HFFc6 (cell line): ENCODE data around the gene CHMP6. TPM values are rescaled to one million over a fixed set of nuclear protein-coding genes. Genes with fewer than 3 reads are reported as not detected.

Experiments used
- DNase-seq: peaks from one replicate; pipeline ENCODE4 v3.0.0-alpha.2; 2018
- H3K27ac Mint-ChIP-seq: 2 replicates; pipeline ENCODE4 v1.8.0; 2020; ENCODE audit warnings: mild to moderate bottlenecking, mixed read lengths
- H3K27me3 Mint-ChIP-seq: 2 replicates; pipeline ENCODE4 v1.8.0; 2021; ENCODE audit warnings: mild to moderate bottlenecking, moderate library complexity, mixed read lengths; ENCODE audit not compliant: insufficient read depth
- H3K36me3 Mint-ChIP-seq: 2 replicates; pipeline ENCODE4 v1.8.0; 2021; ENCODE audit warnings: low read depth, mixed read lengths
- H3K4me1 Mint-ChIP-seq: 2 replicates; pipeline ENCODE4 v1.8.0; 2020; ENCODE audit warnings: low read depth, mixed read lengths
- H3K4me3 Mint-ChIP-seq: 2 replicates; pipeline ENCODE4 v1.8.0; 2020; ENCODE audit warnings: mild to moderate bottlenecking, moderate library complexity, mixed read lengths
- H3K9me3 Mint-ChIP-seq: 2 replicates; pipeline ENCODE4 v1.8.0; 2020; ENCODE audit warnings: mild to moderate bottlenecking, mixed read lengths
- CTCF ChIP-seq: fragments of 200-600 bp; sonication (generic); IDR thresholded peaks from 2 replicates; pipeline ENCODE4 v1.5.0; 2021; ENCODE audit warnings: antibody characterized with exemption, mild to moderate bottlenecking
- total RNA-seq, 6 experiments: library from RNA; stranded (reverse); fragmentation: NEBNext Ultra II Directional; extraction: Animal tissue kit (Norgen Biotek cat#: 25700); gene quantifications; 2 replicates in 1 of 6; 3 replicates in 5 of 6; pipeline ENCODE4 v1.2.3, GENCODE V29; 2021

The CHMP6 gene
- total RNA-seq, 6 experiments from 2014 or later: 27.6 to 38.5 (median 31.5) TPM

DNA sequence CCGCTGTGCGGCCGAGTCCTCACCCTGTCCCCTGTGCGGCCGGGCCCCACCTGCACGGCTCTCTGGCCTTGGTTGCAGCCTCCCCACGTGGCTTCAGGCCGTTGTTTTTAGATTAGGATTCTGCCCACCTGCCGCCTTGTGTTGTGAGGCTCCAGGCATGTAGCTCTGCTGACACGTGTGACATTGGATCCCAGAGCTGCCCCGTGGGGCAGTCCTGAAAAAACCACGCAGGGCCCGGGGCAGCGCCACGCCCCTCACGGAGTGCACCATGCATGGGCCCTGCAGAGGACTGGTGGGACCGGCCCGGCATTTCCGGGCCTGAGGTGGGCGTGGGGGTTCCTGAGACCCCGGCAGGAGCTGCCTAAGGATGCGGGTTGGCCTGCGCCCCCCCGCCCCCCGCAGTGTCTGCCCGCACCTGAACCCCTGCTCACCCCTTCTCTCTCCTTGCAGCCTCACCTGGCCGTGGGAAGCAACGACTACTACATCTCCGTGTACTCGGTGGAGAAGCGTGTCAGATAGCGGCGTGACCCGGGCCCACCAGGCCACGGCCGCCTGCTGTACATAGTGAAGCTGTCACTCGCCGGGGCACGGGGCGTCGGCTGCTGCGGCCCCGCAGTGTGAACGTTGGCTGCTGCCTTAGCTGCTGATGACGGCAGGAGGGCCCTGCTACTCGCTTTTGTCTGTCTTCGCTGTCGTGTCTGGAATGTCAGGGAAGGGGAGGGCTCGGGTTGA lies 27.7 kb upstream of the CHMP6 start:
- Mint-ChIP-seq H3K27me3 (peaks cover 11% of the 10 kb centered on the region), H3K4me3 (no peak overlapping the region), H3K27ac (no peak overlapping the region), H3K9me3 (no peaks in the 10 kb centered on the region), H3K4me1 (peaks cover 17% of the 10 kb centered on the region), H3K36me3 (peaks cover 15% of the 10 kb centered on the region)
- TF ChIP-seq CTCF: no peak
- no peak for DNase-seq

GRCh38 chr17:80964544-80964856 lies 27.1 kb upstream of the CHMP6 start:
- no peak for TF ChIP-seq CTCF
- peaks cover 12% of the 10 kb centered on the region for H3K4me1 Mint-ChIP-seq
- H3K36me3 Mint-ChIP-seq: peaks cover 15% of the 10 kb centered on the region
- no peak for DNase-seq
- no peak overlapping the region for H3K27ac Mint-ChIP-seq
- H3K27me3 Mint-ChIP-seq: peaks cover 11% of the 10 kb centered on the region
- no peaks in the 10 kb centered on the region for H3K9me3 Mint-ChIP-seq
- no peak overlapping the region for H3K4me3 Mint-ChIP-seq

- Mint-ChIP-seq H3K4me3 (no peak overlapping the region), H3K36me3 (peaks cover 15% of the 10 kb centered on the region), H3K9me3 (no peaks in the 10 kb centered on the region), H3K27ac (no peak overlapping the region), H3K4me1 (peaks cover 9% of the 10 kb centered on the region), H3K27me3 (peaks cover 11% of the 10 kb centered on the region)
- no peak for TF ChIP-seq CTCF
- no peak for DNase-seq
These were observed 26.6 kb upstream of the CHMP6 start for GRCh38 chr17:80964859-80965580.

DNA sequence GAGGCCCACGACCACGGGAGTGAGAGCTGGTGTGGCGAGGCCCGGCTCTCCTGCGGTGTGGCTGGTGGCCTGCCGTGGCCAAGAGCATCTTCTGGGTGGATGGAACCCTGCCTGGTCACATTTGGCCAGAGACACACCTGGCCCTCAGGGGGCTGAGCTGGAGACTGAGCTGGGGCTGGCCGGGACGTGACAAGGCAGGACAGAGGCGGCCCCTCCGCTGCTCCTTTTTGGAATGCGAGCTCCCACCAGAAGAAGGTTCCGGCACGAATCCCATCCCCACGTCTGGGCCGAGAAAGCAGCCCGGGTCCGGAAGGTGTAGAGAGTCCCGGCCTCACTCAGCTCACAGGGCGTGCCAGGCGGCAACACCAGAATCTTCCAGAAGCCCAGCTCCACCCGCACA lies 26.0 kb upstream of the CHMP6 start:
- Mint-ChIP-seq H3K4me3 (no peak overlapping the region), H3K4me1 (peaks cover 15% of the 10 kb centered on the region), H3K9me3 (no peaks in the 10 kb centered on the region), H3K36me3 (peaks cover 15% of the 10 kb centered on the region), H3K27ac (no peak overlapping the region), H3K27me3 (peaks cover 16% of the 10 kb centered on the region)
- no peak for DNase-seq
- no peak for TF ChIP-seq CTCF

- no peak for DNase-seq
- Mint-ChIP-seq H3K27me3 (peaks cover 23% of the 10 kb centered on the region), H3K4me1 (peaks cover 15% of the 10 kb centered on the region), H3K4me3 (no peak overlapping the region), H3K27ac (no peak overlapping the region), H3K9me3 (no peaks in the 10 kb centered on the region), H3K36me3 (peaks cover 15% of the 10 kb centered on the region)
- TF ChIP-seq CTCF: no peak
These were observed 24.2 kb upstream of the CHMP6 start for GRCh38 chr17:80967404-80967872.
